GM12878 (cell line): ENCODE results near the gene RAB2B. TPM values are rescaled to one million over a fixed set of nuclear protein-coding genes. Genes with fewer than 3 reads are reported as not detected.

ENCODE experiments used
- ATAC-seq: fragments of 200-7000 bp; cut with Tn5 transposase; 3 replicates; pipeline ENCODE4 v1.9.1; 2020; ENCODE audit warnings: mild to moderate bottlenecking, moderate library complexity
- BruUV-seq: library from RNA; stranded (reverse); fragments of 400-500 nt; replicated peaks from 2 replicates; lab custom pipeline; 2021; lab: Mats Ljungman, UMichigan
- CTCF ChIA-PET: fragments of 300-600 bp; sonication (Branson Sonifier 250); formaldehyde crosslinking; extraction: SDS; loops from one replicate; lab custom pipeline; 2021; ENCODE audit warnings: inconsistent platforms; lab: Yijun Ruan, JAX
- POLR2A ChIA-PET: fragments of 350-600 bp; formaldehyde crosslinking; extraction: SDS; loops from one replicate; lab custom pipeline; 2021; ENCODE audit warnings: inconsistent platforms; lab: Charles Lee
- RAD21 ChIA-PET: fragments of 300-600 bp; sonication (Branson Sonifier 250); formaldehyde crosslinking; loops from one replicate; lab custom pipeline; 2023; ENCODE audit warnings: antibody characterized with exemption; ENCODE audit not compliant: unreplicated experiment; lab: Charles Lee
- SMC1A ChIA-PET: fragments of 300-600 bp; sonication (Branson Sonifier 250); formaldehyde crosslinking; loops from one replicate; lab custom pipeline; 2023; ENCODE audit not compliant: unreplicated experiment, uncharacterized antibody; lab: Charles Lee
- DNase-seq: peaks from one replicate; pipeline ENCODE4 v3.0.0-alpha.2; 2011; ENCODE audit warnings: low read depth, low spot score
- FAIRE-seq: peaks from 3 replicates; lab custom pipeline; 2011; peaks lifted over from hg19 to GRCh38; lab: Jason Lieb, UNC
- H2AFZ ChIP-seq: 2 replicates; pipeline ENCODE4 v1.6.0; 2011; ENCODE audit warnings: low read depth, low read length, control low read depth; ENCODE audit not compliant: control insufficient read depth
- H3K27ac ChIP-seq: 2 replicates; pipeline ENCODE4 v1.5.1; 2011; ENCODE audit warnings: control low read depth; ENCODE audit not compliant: control insufficient read depth, insufficient read depth
- H3K27me3 ChIP-seq, 2 experiments: replicated peaks in 1 of 2; 2 replicates each; pipeline versions ENCODE4 v1.6.0 to v1.6.1; 2011; ENCODE audit warnings: low read length in 1 of 2; ENCODE audit not compliant: control insufficient read depth in 2 of 2, insufficient read depth in 2 of 2
- H3K36me3 ChIP-seq, 2 experiments: 2 replicates each; pipeline ENCODE4 v1.5.1; 2011; ENCODE audit warnings: low read length in 1 of 2; ENCODE audit not compliant: control insufficient read depth in 2 of 2, insufficient read depth in 2 of 2
- H3K4me1 ChIP-seq: 2 replicates; pipeline ENCODE4 v1.6.1; 2011; ENCODE audit warnings: mild to moderate bottlenecking, low read length, moderate library complexity, mixed read lengths; ENCODE audit not compliant: control insufficient read depth, insufficient read depth
- H3K4me2 ChIP-seq: 2 replicates; pipeline ENCODE4 v1.6.0; 2011; ENCODE audit warnings: control low read depth; ENCODE audit not compliant: control insufficient read depth, insufficient read depth
- H3K4me3 ChIP-seq: fragments of 200-600 bp; sonication (generic); 2 replicates; pipeline ENCODE4 v1.5.1; 2016
- H3K79me2 ChIP-seq: 2 replicates; pipeline ENCODE4 v1.6.0; 2011; ENCODE audit warnings: low read length; ENCODE audit not compliant: control insufficient read depth, insufficient read depth
- H3K9ac ChIP-seq: 2 replicates; pipeline ENCODE4 v1.8.0; 2011; ENCODE audit warnings: low read length, control low read depth, mixed read lengths; ENCODE audit not compliant: control insufficient read depth, insufficient read depth
- H3K9me3 ChIP-seq: replicated peaks from 3 replicates; pipeline ENCODE4 v1.5.1; 2011; ENCODE audit warnings: mild to moderate bottlenecking, low read length; ENCODE audit not compliant: control insufficient read depth, insufficient read depth
- H4K20me1 ChIP-seq: 2 replicates; pipeline ENCODE4 v1.6.0; 2011; ENCODE audit not compliant: control insufficient read depth, insufficient read depth
- EGR1 ChIP-seq, 2 experiments: IDR thresholded peaks; 1 replicate in 1 of 2; 2 replicates in 1 of 2; pipeline ENCODE4 v1.6.1; 2011 to 2012; ENCODE audit warnings: low read depth in 2 of 2, low read length in 2 of 2, borderline replicate concordance in 1 of 2, mild to moderate bottlenecking in 1 of 2, moderate library complexity in 1 of 2
- ZNF384 ChIP-seq: IDR thresholded peaks from 2 replicates; pipeline ENCODE4 v1.6.1; 2012; ENCODE audit warnings: low read depth, mild to moderate bottlenecking, low read length, improper control_type of control experiment, borderline replicate concordance
- WGBS: methylation state at CpG from one replicate; pipeline ENCODE4 v1.1.6; 2016; ENCODE audit warnings: low lambda C conversion rate; ENCODE audit not compliant: insufficient replicate concordance, insufficient coverage; ENCODE audit errors: missing lambda C conversion rate; 5-methylcytosine and 5-hydroxymethylcytosine counted together
- in situ Hi-C: fragments of 300-500 bp; cut with MboI; formaldehyde crosslinking; loops from 9 replicates; pipeline ENCODE4 v1.14.3; 2018; ENCODE audit warnings: mixed read lengths
- intact Hi-C: fragments of 100-400 bp; cut with micrococcal nuclease; formaldehyde crosslinking; loops from one replicate; pipeline ENCODE4 v1.14.2; 2022; ENCODE audit not compliant: unreplicated experiment
- polyA plus RNA-seq, 11 experiments: library from polyadenylated mRNA; depleted of rRNA in 4 of 11; unstranded in 6 of 11; stranded (reverse) in 5 of 11; fragments of >200 nt; fragmentation: Nextera tagmentation in 4 of 11; fragmentation: Illumina TruSeq in 1 of 11; extraction: Ambion mirVana in 4 of 11; extraction: Trizol in 1 of 11; gene quantifications; 1 replicate in 1 of 11; 2 replicates in 10 of 11; pipeline versions ENCODE4 v1.2.1 to v1.2.3, GENCODE V29; 2011 to 2016; ENCODE audit warnings: inconsistent platforms in 2 of 11, missing spikeins in 2 of 11, low read depth in 1 of 11
- total RNA-seq, 4 experiments: library from RNA; depleted of rRNA in 3 of 4; stranded (reverse); fragments of >200 nt in 3 of 4; fragmentation: Illumina TruSeq in 1 of 4; extraction: Trizol in 1 of 4; gene quantifications; 2 replicates each; pipeline versions ENCODE4 v1.2.1 to v1.2.3, GENCODE V29; 2013 to 2021
- TF ChIP-seq, protein P1 (sequence below): fragments of 450-650 bp; IDR thresholded peaks from 2 replicates; pipeline ENCODE4 v1.6.1; 2017; ENCODE audit warnings: mild to moderate bottlenecking, moderate library complexity

RAB2B gene
- total and polyA plus RNA-seq, 10 of the 15 experiments (the other 5 are each of a cell fraction or from before 2014, with no cell fraction given) = 5.6 to 45.1 (median 12.5) TPM

GRCh38 chr14:21437063-21437901 is 39.5 kb downstream of the RAB2B start (continued):
- TF ChIP-seq, protein P1, sequence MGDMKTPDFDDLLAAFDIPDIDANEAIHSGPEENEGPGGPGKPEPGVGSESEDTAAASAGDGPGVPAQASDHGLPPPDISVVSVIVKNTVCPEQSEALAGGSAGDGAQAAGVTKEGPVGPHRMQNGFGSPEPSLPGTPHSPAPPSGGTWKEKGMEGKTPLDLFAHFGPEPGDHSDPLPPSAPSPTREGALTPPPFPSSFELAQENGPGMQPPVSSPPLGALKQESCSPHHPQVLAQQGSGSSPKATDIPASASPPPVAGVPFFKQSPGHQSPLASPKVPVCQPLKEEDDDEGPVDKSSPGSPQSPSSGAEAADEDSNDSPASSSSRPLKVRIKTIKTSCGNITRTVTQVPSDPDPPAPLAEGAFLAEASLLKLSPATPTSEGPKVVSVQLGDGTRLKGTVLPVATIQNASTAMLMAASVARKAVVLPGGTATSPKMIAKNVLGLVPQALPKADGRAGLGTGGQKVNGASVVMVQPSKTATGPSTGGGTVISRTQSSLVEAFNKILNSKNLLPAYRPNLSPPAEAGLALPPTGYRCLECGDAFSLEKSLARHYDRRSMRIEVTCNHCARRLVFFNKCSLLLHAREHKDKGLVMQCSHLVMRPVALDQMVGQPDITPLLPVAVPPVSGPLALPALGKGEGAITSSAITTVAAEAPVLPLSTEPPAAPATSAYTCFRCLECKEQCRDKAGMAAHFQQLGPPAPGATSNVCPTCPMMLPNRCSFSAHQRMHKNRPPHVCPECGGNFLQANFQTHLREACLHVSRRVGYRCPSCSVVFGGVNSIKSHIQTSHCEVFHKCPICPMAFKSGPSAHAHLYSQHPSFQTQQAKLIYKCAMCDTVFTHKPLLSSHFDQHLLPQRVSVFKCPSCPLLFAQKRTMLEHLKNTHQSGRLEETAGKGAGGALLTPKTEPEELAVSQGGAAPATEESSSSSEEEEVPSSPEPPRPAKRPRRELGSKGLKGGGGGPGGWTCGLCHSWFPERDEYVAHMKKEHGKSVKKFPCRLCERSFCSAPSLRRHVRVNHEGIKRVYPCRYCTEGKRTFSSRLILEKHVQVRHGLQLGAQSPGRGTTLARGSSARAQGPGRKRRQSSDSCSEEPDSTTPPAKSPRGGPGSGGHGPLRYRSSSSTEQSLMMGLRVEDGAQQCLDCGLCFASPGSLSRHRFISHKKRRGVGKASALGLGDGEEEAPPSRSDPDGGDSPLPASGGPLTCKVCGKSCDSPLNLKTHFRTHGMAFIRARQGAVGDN = peak; percentile 68

- peaks cover 64% of the 10 kb centered on the region for H3K79me2 ChIP-seq
- DNase-seq (no peak), FAIRE-seq (no peak)
- ChIA-PET POLR2A (interaction anchor here (0.5 to 4.2 kb wide), 14 partner anchors 8 to 197 kb away, joined by 3 to 82 read pairs (median 4); partner anchors contain the start of genes CHD8, METTL3, RAB2B and SALL2), RAD21 (interaction anchor here (0.9 to 3.0 kb wide), 10 partner anchors 10 to 213 kb away, joined by 3 to 46 read pairs (median 5); partner anchors contain the start of genes CHD8 and SALL2), CTCF (interaction anchor here (0.7 to 4.4 kb wide), 10 partner anchors 10 to 120 kb away, joined by 3 to 38 read pairs (median 3); partner anchors contain the start of genes CHD8 and METTL3)
- BruUV-seq = no TSS peak
- H3K4me3 ChIP-seq = peak overlapping the region; percentile 78
- H3K27ac ChIP-seq = peak overlapping the region; percentile 79
- no peak for TF ChIP-seq ZNF384
- TF ChIP-seq EGR1 (IDR thresholded peaks at IDR 0.05; ENCODE audit: borderline replicate concordance in 1 of 2, low read depth in 2 of 2, low read length in 2 of 2) = peak in 1 of 2 experiments; percentile 3; a peak in 1 of 3 replicates
- TF ChIP-seq, all 136 proteins: peak for 1
- peak; percentile 31; the same call in 2 of the 3 replicates for ATAC-seq
- SMC1A ChIA-PET = interaction anchor here (0.6 to 2.8 kb wide), 16 partner anchors 7 to 75 kb away, joined by 3 to 23 read pairs (median 5); partner anchors contain the start of genes CHD8, METTL3 and SUPT16H
- Histone ChIP-seq H4K20me1 (no peaks in the 10 kb centered on the region), H2AFZ (peak overlapping the region; percentile 73), H3K36me3 (peaks cover 0 to 2% of the 10 kb centered on the region in 2 experiments; a peak in 2 of 4 replicates), H3K27me3 (no peaks in the 10 kb centered on the region), H3K9ac (peak overlapping the region; percentile 93), H3K9me3 (no peaks in the 10 kb centered on the region), H3K4me2 (peak overlapping the region; percentile 95), H3K4me1 (peaks cover 2% of the 10 kb centered on the region; the same call in 1 of the 2 replicates)
- intact Hi-C loops = loop anchor here (1.0 to 5.0 kb wide), 3 partner anchors 20 to 49 kb away; partner anchors contain the start of genes CHD8 and RAB2B
- in situ Hi-C loops = no loop called here
- 0% methylated on average over 8 of the region's 11 CpGs for WGBS
These were observed 40.1 kb downstream of the RAB2B start for GRCh38 chr14:21436567-21437062.
